ENCODE measurements around the gene TMEM14C. TPM values are rescaled to one million over a fixed set of nuclear protein-coding genes. Genes with fewer than 3 reads are reported as not detected.
"Not testable (repeated sequence)": the region's sequence is repeated elsewhere in the genome, so short reads cannot be mapped to it uniquely, and the experiment has no call there.

TMEM14C gene
- total RNA-seq, 1 donor from 2014 or later = 56.4 TPM

DNA sequence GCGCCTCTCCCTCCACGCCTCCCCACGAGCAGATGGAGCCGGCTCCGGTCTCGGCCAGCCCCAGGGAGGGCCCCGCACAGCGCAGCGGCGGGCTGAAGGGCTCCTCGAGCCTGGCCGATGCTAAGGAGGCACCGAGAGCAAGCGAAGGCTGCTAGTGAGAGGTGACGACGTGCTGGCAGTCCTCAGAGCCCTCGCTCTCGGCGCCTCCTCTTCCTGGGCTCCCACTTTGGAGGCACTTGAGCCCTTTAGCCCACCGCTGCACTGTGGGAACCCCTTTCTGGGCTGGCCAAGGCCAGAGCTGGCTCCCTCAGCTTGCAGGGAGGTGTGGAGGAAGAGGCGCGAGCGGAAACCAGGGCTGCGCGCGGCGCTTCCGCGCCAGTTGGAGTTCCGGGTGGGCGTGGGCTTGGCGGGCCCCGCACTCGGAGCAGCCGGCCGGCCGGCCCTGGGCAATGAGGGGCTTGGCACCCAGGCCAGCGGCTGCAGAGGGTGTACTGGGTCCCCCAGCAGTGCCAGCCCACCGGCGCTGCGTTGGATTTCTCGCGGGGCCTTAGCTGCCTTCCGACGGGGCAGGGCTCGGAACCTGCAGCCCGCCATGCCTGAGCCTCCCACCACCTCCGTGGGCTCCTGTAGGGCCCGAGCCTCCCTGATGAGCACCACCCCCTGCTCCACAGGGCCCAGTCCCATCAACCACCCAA, 2.5 kb upstream of the TMEM14C start:
- intact Hi-C loops (cut with micrococcal nuclease) = loop anchor here (5.0 kb wide), 1 partner anchor 308 kb away; no protein-coding TSS in a partner anchor

DNA sequence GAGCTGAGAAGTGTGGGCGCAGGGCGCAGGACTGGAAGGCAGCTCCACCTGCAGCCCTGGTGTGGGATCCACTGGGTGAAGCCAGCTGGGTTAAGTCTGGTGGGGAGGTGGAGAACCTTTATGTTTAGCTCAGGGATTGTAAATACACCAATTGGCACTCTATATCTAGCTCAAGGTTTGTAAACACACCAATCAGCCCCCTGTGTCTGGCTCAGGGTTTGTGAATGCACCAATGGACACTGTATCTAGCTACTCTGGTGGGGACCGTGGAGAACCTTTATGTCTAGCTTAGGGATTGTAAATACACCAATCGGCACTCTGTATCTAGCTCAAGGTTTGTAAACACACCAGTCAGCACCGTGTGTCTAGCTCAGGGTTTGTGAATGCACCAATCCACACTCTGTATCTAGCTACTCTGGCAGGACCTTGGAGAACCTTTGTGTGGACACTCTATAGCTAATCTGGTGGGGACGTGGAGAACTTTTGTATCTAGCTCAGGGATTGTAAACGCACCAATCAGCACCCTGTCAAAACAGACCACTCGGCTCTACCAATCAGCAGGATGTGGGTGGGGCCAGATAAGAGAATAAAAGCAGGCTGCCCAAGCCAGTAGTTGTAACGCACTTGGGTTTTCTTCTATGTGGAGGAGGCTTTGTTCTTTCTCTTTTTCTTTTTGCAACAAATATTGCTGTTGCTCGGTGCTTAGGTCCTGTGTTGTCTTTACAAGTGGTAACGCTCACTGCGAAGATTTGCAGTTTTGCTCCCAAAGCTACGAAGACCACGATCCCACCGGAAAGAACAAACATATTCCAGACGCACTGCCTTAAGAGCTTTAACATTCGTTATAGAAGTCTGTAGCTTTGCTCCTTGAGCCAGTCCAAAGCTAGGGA, 1.7 kb upstream of the TMEM14C start:
- intact Hi-C loops (cut with micrococcal nuclease) = loop anchor here (1.0 to 5.0 kb wide), 2 partner anchors 309 to 372 kb away; partner anchors contain the start of gene SMIM13

DNA sequence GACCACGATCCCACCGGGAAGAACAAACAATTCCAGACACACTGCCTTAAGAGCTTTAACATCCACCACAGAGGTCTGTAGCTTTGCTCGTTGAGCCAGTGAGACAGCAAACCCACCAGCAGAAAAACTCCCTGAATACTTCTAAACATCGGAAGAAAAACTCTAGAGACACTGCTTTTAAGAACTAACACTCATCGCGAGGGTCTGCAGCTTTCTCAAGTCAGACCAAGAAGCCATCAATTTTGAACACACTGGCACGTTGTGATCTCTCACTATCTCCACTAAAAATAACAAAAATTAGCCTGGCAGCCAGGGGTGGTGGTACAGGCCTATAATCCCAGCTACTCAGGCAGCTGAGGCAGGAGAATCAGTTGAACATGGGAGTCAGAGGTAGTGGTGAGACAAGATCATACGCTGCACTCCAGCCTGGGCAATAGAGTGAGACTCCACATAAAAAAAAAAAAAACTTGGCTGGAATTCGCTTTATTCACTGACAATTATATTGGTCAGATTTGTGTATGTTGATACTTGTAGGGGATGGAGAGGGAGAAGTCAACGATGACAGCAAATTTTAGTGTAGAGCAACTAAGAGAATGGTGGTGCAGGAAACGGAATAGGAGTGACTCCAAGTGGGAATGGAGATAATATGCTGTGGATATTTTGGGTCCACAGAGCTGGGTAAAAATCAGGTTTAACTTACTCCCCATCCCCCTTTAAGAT, 860 bp upstream of the TMEM14C start:
- intact Hi-C loops (cut with micrococcal nuclease) = loop anchor here (1.0 to 5.0 kb wide), 4 partner anchors 13 to 371 kb away; partner anchors contain the start of gene SMIM13

DNA sequence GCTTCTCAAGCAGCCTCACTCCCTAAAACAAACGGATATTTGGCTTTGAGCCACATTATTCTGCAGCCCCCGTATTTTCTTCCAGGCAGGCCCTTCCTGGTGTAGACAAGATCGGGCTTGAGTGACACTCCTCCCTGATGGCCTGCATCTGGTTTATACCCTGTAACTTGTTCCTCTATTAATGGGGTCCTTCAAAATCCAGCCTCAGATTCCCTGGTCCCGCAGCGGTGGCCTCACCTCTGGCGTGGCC, 375 bp upstream of the TMEM14C start:
- intact Hi-C loops (cut with micrococcal nuclease) = loop anchor here (2.0 to 5.0 kb wide), 3 partner anchors 14 to 310 kb away; no protein-coding TSS in a partner anchor

DNA sequence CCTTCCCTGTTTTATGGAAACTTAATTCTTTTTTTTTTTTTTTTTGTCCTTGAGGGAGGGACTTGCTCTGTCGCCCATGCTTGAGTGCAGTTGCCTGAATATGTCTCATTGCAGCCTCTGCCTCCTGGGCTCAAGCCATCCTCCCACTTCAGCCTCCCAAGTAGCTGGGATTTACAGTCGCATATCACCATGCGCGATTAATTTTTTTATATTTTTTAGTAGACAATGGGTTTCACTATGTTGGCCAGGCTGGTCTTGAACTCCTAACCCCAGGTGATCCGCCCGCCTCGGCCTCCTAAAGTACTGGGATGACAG, 654 bp downstream of the TMEM14C start:
- intact Hi-C loops (cut with micrococcal nuclease) = loop anchor here (1.0 to 5.0 kb wide), 10 partner anchors 15 to 311 kb away; partner anchors contain the start of genes MAK and TMEM14B

DNA sequence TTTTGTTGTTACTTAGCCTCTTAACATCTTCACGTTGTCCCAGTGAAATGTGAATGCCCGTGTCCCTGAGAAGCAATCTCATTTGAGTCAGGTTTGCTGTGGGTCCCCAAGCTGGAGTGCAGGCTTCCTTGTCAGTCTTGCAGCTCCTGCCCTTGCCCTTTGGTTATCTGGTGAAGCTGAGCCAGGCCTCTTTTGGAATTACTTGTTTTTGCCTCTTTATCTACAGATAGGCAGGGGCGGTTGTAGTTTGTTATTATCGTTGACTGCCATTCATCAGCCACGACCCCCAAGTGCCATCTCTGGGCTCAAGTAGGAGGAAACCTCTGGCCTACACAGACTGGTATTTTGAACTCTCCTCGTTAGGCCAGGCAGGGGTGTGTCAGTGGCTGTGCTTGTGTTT, 2.2 kb downstream of the TMEM14C start:
- intact Hi-C loops (cut with micrococcal nuclease) = no loop called here

DNA sequence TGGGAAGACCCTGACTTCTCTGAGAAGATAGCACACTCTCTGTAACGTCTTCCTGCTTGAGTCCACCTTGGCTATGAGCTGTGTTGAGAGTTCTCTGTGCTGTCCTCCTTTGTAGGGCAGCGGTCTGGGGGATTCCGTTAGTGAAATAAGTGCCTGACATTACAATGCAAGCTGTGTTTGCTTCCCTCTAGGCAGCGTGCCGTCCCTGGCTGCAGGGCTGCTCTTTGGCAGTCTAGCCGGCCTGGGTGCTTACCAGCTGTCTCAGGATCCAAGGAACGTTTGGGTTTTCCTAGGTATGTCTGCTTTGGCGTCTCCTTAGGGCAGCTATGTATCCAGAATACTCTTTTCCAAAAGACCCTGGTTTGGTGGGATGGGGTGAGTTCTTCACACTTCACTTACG, 2.8 kb downstream of the TMEM14C start:
- intact Hi-C loops (cut with micrococcal nuclease) = no loop called here

DNA sequence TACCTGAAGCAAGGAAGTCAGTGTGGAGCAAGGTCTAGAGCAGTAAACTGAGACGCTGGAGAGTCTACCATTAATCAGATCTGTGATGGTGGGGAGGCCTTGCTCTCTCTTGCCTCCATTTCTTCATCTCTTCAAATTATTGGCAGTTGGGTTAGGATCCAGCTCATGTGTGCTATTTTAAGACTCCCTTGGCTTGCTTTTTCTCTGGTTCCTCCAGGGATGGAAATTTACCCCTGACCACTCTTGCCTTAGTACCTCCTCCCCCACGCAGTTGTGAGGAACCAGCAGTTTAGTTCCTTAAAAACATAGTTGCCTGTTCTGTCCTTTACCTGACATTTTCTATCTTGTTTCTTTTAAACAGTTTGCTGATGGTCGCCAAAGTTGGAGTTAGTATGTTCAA, 7.4 kb downstream of the TMEM14C start:
- intact Hi-C loops (cut with micrococcal nuclease) = no loop called here

DNA sequence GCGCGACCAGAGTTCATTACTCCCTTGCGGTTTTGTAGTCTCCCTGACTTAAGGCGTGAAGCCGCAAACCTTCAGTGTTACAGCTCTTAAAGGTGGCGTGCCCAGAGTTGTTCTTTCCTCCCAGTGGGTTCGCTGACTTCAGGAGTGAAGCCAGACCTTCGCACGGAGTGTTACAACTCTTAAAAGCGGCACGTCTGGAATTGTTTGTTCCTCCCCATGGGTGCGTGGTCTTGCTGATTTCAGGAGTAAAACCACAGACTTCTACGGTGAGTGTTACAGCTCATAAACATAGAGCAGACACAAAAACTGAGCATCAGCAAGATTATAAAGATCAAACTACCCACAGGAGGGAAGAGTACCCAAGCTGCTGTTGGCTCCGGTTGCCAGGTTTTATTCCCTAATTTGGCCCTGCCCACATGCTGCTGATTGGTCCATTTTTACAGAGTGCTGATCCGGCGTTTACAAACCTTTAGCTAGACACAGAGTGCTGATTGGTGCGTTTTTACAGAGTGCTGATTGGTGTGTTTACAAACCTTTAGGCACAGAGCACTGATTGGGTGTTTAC, 10.4 kb downstream of the TMEM14C start:
- intact Hi-C loops (cut with micrococcal nuclease) = no loop called here

DNA sequence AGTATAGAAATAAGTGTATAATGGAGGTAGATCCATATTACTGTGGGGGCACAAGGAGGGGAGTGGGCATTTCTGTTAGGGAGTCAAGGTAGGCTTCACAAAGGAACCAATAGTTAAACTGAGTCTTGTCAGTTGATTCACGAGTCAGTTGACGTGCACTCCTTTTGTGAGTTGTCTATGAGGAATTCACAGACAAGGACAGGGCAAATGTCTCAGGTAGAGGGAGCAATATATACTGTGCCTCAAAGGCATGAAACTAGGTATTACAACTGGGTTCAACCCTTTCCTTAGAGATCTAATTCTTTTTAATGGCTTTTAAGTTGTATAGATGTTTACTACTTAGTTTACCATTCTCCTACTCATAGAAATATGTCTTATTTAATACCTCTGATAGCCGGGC, 11.0 kb downstream of the TMEM14C start:
- intact Hi-C loops (cut with micrococcal nuclease) = no loop called here

DNA sequence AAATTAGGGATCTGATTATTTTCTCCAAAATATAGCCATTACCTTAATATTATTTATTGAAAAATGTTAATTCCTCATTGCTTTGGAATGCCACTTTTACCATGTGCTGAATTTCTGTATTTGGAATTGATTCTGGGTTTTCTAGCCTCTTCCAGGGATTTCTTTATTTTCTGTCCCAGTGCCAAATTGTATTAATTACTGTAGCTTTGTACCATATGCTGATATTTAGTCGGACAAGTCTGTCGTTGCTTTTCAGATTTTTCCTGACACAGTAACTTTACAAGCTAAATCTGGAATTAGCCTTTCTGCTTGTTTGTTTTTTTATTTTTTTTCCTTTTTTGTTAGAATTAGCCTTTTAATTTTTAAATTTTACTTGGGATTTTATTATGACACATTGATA, 13.9 kb downstream of the TMEM14C start:
- intact Hi-C loops (cut with micrococcal nuclease) = no loop called here

DNA sequence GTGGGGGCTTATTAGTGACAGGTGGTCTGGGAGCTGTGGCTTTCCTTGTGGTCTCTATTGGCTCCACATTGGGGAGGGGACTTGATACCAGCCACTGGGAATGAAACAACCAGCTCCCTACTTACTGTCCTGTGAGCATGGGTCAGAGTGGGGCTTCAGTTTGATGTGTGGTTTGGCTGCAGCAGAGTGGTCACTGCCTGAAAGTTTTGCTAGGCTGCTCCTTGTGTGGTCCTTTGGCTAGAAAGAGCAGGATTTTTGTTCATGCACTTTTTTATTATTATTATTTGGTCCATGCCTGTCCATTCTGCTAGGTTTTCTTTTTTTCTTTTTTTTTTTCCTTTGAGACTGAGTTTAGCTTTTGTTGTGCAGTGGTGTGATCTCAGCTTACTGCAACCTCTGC, 17.2 kb downstream of the TMEM14C start:
- intact Hi-C loops (cut with micrococcal nuclease) = no loop called here

DNA sequence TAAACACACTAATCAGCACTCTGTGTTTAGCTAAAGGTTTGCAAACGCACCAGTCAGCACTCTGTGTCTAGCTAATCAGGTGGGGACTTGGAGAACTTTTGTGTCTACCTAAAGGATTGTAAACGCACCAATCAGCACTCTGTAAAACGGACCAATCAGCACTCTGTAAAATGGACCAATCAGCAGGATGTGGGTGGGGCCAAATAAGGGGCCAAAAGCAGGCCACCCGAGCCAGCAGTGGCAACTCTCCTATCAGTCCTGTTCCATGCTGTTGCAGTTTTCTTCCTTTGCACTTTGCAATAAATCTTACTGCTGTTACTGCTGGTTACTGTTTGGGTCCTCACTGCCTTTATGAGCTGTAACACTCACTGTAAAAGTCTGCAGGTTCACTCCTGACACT, 18.8 kb downstream of the TMEM14C start:
- intact Hi-C loops (cut with micrococcal nuclease) = not testable (repeated sequence)

DNA sequence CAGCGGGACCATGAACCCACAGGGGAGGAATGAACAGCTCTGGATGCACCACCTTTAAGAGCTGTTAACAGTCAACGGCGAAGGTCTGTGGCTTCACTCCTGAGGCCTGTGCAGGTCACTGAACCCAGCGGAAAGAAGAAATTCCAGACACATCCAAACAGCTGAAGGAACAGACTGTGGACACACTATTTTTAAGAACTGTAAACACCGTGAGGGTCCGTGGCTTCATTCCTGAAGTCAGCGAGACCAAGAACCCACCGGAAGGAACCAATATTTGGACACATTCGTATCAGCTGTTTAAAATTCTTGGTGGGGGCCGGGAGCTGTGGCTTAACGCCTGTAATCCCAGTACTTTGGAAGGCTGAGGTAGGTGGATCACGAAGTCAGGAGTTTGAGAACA, 19.4 kb downstream of the TMEM14C start:
- intact Hi-C loops (cut with micrococcal nuclease) = no loop called here

DNA sequence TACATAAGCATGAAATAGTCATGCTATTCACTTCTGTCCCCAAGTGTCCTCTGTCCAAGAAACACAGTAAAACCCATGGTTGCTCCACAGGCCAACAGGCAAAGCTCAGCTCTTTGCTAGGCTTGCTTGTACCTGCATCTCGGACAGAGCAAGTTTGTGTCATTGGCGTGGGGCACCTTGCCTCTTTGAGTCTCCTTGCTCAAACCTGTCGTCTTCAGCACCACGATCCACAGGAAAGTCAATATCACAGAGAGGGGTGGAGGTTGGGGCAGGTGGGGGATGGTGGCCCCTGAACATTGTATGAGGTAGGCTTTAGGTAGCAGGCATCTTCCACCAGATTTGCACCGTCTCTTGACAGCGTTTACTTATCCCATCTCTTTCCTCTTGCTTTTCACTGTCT, 20.6 kb downstream of the TMEM14C start:
- intact Hi-C loops (cut with micrococcal nuclease) = no loop called here

DNA sequence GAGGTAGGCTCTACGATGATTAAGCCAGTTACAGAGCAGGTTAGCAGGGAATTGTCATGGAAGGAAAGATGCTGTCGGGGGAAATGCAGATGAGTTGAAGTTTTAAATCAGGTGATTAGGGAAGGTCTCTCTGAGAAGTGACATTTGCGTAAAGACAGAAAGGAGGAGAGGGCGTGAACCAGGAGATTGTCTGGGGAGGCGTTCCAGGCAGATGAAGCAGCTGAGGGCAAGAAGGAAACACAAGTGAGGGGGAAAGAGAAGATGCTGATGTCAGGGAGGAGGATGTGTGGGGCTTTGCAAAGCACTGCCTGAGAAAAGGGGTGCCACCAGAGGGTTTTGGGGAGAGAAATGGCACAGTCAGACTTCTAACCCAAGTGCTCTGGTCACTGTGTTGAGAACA, 22.2 kb downstream of the TMEM14C start:
- intact Hi-C loops (cut with micrococcal nuclease) = loop anchor here (5.0 kb wide), 1 partner anchor 637 kb away; no protein-coding TSS in a partner anchor

DNA sequence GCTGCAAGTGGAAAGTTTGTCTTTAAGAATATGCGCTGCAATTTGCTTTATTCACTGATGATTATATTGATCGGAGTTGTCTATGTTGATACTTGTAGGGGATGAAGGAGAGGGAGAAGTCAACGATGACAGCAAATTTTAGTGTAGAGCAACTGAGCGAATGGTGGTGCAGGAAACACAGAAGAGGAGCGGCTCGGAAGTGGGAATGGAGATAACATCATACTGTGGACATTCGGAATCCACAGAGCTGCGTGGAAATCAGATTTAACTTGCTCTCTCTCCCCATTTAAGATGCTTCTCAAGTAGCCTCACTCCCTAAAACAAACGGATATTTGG, 24.0 kb downstream of the TMEM14C start:
- intact Hi-C loops (cut with micrococcal nuclease) = loop anchor here (1.0 to 5.0 kb wide), 10 partner anchors 12 to 790 kb away; partner anchors contain the start of genes C6orf52, MAK, PAK1IP1 and SMIM13

DNA sequence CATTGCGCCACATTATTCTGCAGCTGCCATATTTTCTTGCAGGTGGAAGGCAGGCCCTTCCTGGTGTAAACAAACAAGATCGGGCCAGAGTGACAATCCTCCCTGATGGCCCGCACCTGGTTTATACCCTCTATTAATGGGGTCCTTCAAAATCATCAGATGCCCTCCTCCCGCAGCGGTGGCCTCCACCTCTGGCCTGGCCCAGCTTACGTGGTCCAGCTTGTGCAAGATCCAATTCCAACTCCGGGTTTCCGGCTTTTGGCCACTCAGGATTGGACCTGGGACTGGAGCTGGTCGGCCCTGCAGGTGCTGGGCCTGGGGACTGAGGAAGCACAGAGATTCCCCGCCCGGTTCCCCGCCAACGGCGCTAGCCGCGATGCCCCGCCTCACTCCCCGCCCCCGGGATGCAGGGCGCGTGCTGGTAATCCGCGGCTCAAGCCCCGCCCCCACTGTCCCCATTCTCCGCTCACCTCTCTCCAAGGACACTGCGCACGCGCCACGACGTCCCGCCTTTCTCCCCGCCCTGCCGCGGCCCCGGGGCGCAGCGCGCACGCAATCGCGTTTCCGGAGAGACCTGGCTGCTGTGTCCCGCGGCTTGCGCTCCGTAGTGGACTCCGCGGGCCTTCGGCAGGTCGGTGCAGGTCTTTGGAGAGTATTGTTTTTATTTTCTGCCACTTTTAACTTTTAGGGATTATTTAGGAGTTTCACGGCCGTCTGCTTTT, 24.5 kb downstream of the TMEM14C start, which contains the start of gene TMEM14B:
Gene TMEM14B (plus strand): TSS at position 555 of the 722 bp plus-strand sequence. CDS start 1,441 bp downstream, outside the sequence.
- intact Hi-C loops (cut with micrococcal nuclease) = loop anchor here (1.0 to 5.0 kb wide), 10 partner anchors 12 to 789 kb away; partner anchors contain the start of genes C6orf52, MAK, PAK1IP1 and SMIM13

DNA sequence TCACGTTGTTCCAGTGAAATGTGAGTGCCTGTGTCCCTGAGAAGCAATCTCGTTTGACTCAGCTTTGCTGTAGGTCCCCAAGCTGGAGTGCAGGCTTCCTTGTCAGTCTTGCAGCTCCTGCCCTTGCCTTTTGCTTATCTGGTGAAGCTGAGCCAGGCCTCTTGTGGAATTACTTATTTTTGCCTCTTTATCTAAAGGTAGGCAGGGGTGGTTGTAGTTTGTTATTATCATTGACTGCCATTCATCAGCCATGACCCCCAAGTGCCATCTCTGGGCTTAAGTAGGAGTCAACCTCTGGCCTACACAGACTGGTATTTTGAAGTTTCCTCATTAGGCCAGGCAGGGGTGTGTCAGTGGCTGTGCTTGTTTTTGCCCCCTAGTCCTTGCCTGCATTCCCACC, 26.9 kb downstream of the TMEM14C start:
- intact Hi-C loops (cut with micrococcal nuclease) = loop anchor here (2.0 to 5.0 kb wide), 2 partner anchors 483 to 633 kb away; partner anchors contain the start of gene NEDD9

DNA sequence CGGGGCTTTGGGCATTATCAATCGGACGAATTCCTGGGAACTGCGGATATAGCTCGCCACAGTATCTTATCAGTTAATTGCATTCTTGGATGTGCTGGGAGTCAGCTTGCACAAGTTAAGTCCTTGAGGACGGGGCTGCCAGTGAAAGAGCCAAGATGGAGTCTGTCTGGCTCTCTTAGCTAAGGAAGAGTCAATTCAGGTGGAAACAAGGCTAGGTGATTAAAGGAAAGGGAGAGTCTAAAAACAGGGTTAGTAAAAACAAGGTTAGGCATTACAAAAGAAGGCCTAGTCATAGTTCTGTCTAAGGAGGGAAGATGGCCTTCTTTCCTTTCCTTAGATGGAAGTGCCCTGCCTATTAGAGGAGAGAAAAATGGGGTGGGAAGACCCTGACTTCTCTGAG, 27.7 kb downstream of the TMEM14C start:
- intact Hi-C loops (cut with micrococcal nuclease) = not testable (repeated sequence)

DNA sequence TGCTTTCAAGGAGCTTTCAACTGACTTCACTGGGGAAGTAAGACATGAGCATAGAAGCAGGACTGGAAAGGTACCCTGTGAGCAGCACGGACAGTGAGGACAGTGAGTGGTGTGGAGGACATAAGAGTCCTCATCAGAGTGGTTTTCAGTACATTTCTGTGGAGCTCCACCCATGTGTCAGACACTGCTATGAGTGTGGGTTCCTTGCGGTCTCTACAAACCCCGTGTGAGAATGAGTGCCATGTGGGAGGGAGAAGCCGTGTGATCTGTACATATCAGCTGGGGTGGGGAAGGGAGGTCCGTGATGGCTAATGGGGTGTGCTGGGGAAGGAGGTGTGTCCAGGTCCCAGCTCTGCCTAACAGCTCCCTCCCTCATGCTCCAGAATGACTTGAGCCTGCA, 28.9 kb downstream of the TMEM14C start:
- intact Hi-C loops (cut with micrococcal nuclease) = not testable (repeated sequence)
